GM18861 (cell line): Measurements from ENCODE around the gene PADI3.

Source experiments
- ATAC-seq: cut with Tn5 transposase; IDR thresholded peaks from one replicate; pipeline ENCODE4 v1.9.1; 2021; ENCODE audit not compliant: unreplicated experiment

Gene PADI3

GRCh38 chr1:17295292-17295691 is 46.4 kb downstream of the PADI3 start:
- no peak for ATAC-seq

- no peak for ATAC-seq
These were observed 47.2 kb downstream of the PADI3 start for GRCh38 chr1:17296086-17296485.

- ATAC-seq, result no peak
These were observed 49.1 kb downstream of the PADI3 start for GRCh38 chr1:17297991-17298390.

GRCh38 chr1:17301767-17302166 is 52.9 kb downstream of the PADI3 start:
- no peak for ATAC-seq

GRCh38 chr1:17304151-17304825 is 55.4 kb downstream of the PADI3 start:
- no peak for ATAC-seq

GRCh38 chr1:17304826-17305175 is 55.9 kb downstream of the PADI3 start:
- no peak for ATAC-seq

GRCh38 chr1:17305576-17306095 is 56.7 kb downstream of the PADI3 start:
- ATAC-seq, result no peak

GRCh38 chr1:17306407-17306806 is 57.5 kb downstream of the PADI3 start:
- ATAC-seq, result no peak

GRCh38 chr1:17306921-17307320 is 58.0 kb downstream of the PADI3 start:
- ATAC-seq, result no peak

GRCh38 chr1:17307329-17307728 is 58.4 kb downstream of the PADI3 start:
- no peak for ATAC-seq

GRCh38 chr1:17307946-17308345 is 59.0 kb downstream of the PADI3 start, which contains the start of gene PADI4:
Gene PADI4, plus strand, starts transcription at chr1:17308197. Its CDS starts 26 bp downstream, at chr1:17308223.
- ATAC-seq, result no peak

GRCh38 chr1:17308593-17308992 is 59.7 kb downstream of the PADI3 start:
- ATAC-seq, result no peak

GRCh38 chr1:17309426-17310067 is 60.6 kb downstream of the PADI3 start:
- ATAC-seq, result no peak

GRCh38 chr1:17310068-17310640 is 61.3 kb downstream of the PADI3 start:
- ATAC-seq, result no peak

- ATAC-seq, result no peak
These were observed 64.8 kb downstream of the PADI3 start for GRCh38 chr1:17313530-17314309.

GRCh38 chr1:17314491-17314971 is 65.6 kb downstream of the PADI3 start:
- no peak for ATAC-seq

- ATAC-seq, result no peak
These were observed 66.7 kb downstream of the PADI3 start for GRCh38 chr1:17315542-17316130.

GRCh38 chr1:17316704-17317103 is 67.8 kb downstream of the PADI3 start:
- ATAC-seq, result no peak

GRCh38 chr1:17318262-17318661 is 69.4 kb downstream of the PADI3 start:
- ATAC-seq, result no peak

- ATAC-seq, result no peak
These were observed 70.9 kb downstream of the PADI3 start for GRCh38 chr1:17319561-17320350.
